Measurements from ENCODE around the gene ZNF768.

ZNF768 gene

DNA sequence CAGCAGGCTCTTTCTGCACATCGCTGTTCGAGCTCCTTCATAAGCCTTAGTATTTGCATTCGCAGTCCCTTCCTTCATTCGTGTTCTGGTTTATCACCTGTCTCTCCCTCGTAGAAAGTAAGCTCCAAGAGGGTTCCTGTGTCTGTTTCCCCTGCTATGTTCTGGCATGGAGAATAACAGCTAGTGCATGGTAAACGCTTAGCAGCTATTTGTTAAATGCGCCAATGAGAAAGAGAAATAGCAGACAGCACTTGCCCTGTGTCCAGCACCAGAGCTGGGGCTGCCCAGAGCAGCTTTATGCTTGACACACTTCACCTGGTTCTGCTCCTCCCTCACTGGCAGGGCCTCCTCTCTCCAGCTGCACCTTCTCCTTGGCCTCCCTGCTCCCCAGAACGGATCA, 39.6 kb upstream of the ZNF768 start:
- DNase-seq (ENCODE audit: insufficient read length) = no peak
- no peak for FAIRE-seq
- TF ChIP-seq TAF1 (IDR thresholded peaks at IDR 0.05; ENCODE audit: borderline replicate concordance, low read depth, low read length) (no peak), POLR2AphosphoS5 (IDR thresholded peaks at IDR 0.05; ENCODE audit: low read depth, low read length) (no peak), POLR2A (IDR thresholded peaks at IDR 0.05; ENCODE audit: low read depth, low read length) (no peak)

DNA sequence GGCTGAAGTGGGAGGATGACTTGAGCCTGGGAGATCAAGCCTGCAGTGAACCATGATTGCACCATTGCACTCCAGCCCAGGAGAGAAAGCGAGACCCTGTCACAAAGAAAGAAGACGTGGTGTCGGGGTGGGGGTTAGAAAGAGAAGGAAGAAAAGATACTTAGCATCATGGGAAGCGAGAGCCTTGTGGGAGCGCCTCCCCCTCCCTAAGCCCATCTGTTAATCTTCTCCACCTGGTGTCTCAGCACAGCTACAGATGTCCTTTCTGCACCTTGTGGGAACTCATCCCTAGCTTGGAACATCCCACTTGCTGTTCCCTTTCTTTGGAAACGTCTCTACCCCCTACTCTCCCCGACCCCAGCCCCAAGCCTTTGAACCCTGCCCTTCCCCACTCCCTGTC, 39.2 kb upstream of the ZNF768 start:
- FAIRE-seq = no peak

DNA sequence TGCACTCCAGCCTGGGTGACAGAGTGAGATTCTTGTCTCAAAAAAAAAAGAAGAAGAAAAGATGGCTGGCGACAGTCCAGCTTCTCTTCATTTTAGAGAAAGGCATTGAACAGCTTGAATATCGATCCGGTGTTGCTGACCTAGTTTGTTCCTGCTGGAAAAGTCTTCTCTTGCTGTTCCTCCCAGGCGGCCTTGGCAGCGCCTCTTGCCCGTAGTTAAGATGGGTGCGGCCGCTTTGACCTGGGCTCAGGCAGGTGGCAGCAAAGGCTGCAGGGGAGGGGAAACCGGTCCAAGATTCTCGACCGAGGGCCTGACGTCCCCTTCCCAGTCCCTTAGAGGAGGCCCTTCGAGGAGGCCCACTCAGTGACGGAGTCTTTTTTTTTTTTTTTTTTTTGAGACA, 35.7 kb upstream of the ZNF768 start:
- no peak for TF ChIP-seq TAF1 (IDR thresholded peaks at IDR 0.05; ENCODE audit: borderline replicate concordance, low read depth, low read length)
- no peak for TF ChIP-seq POLR2AphosphoS5 (IDR thresholded peaks at IDR 0.05; ENCODE audit: low read depth, low read length)
- no peak for TF ChIP-seq POLR2A (IDR thresholded peaks at IDR 0.05; ENCODE audit: low read depth, low read length)
- no peak for DNase-seq (ENCODE audit: insufficient read length)
- FAIRE-seq = no peak

More for the DNA sequence above, 39.2 kb upstream of the ZNF768 start:
- TF ChIP-seq TAF1 (IDR thresholded peaks at IDR 0.05; ENCODE audit: borderline replicate concordance, low read depth, low read length) = no peak
- TF ChIP-seq POLR2AphosphoS5 (IDR thresholded peaks at IDR 0.05; ENCODE audit: low read depth, low read length) = no peak
- no peak for DNase-seq (ENCODE audit: insufficient read length)

DNA sequence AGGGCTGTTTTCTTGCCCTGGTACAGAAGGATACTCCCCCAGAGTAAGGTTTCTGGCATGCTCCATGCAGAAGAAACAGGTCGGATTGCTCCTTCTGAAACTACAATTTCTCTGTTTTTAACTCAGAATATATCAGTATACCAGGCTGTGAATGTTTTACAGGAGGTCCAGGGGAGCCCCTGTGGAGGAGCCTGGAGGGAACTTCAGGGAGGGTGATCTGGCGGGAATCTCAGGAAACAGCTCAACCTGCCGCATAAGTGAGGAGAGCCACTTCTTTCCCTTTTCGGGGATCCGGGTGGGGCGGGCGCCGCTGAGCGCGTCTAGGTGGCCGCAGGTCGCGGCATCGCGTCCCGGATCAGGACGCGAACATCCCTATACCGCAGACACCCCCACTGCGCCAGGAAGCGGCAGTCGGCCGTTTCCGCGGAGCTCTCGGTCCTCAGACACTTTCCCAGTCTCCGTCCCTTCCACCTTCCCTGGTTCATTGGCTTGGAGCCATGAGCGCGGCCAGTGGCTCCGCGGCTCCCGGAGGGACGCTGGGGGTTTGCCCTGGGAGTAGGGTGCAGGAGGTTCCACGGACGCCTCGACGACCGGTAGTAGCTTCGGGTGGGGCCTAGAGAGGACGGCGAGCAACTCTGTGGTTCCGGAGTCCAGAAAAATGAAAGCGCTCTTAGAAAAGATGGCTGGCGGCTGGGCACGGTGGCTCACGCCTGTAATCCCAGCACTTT, 34.9 kb upstream of the ZNF768 start:
- TF ChIP-seq POLR2A (IDR thresholded peaks at IDR 0.05; ENCODE audit: low read depth, low read length) (peak; percentile 62; the same call in 1 of the 2 replicates), POLR2AphosphoS5 (IDR thresholded peaks at IDR 0.05; ENCODE audit: low read depth, low read length) (no peak)
- DNase-seq (ENCODE audit: insufficient read length) (peak; percentile 47), FAIRE-seq (no peak)

DNA sequence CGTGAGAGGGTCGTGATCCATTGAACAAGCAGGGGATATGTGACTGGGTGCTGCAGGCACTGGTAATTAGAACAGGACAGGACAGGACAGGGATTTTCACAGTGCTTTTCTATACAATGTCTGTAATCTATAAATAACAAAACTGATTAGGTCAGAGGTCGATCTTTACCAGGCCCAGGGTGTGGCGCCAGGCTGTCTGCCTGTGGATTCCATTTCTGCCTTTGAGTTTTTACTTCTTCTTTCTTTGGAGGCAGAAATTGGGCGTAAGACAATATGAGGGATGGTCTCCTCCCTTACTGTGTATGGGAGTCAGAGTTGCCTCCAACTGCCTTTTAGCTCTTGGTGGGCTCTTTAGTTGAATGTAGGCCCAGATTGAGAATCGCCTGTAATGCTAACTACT, 33.3 kb upstream of the ZNF768 start:
- no peak for FAIRE-seq
- TF ChIP-seq POLR2AphosphoS5 (IDR thresholded peaks at IDR 0.05; ENCODE audit: low read depth, low read length) (no peak), TAF1 (IDR thresholded peaks at IDR 0.05; ENCODE audit: borderline replicate concordance, low read depth, low read length) (no peak), POLR2A (IDR thresholded peaks at IDR 0.05; ENCODE audit: low read depth, low read length) (no peak)
- no peak for DNase-seq (ENCODE audit: insufficient read length)

DNA sequence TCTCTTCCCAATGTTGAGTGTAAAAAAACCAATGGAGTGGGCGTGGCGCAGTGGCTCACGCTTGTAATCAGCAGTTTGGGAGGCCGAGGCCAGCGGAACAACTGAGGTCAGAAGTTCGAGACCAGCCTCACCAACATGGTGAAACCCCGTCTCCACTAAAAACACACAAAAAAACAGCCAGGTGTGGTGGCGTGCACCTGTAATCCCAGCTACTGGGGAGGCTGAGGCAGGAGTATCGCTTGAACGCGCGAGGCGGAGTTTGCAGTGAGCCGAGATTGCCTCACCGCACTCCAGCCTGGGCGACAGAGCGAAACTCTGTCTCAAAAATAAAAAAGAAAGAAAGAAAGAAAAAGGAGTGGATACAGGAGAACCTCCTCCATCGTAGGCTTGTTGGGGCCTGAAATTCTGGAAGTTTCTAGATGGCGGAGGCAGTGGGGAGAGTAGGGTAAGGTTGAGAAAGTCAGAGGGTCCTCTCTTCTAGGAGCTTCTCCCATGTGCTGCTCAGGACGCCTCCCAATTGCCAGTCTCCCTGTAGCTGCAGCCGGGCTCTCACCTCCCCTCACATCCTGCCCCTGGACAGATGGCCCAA, 32.5 kb upstream of the ZNF768 start:
- DNase-seq (ENCODE audit: insufficient read length) (no peak), FAIRE-seq (no peak)
- TF ChIP-seq TAF1 (IDR thresholded peaks at IDR 0.05; ENCODE audit: borderline replicate concordance, low read depth, low read length) (no peak), POLR2A (IDR thresholded peaks at IDR 0.05; ENCODE audit: low read depth, low read length) (no peak), POLR2AphosphoS5 (IDR thresholded peaks at IDR 0.05; ENCODE audit: low read depth, low read length) (no peak)

DNA sequence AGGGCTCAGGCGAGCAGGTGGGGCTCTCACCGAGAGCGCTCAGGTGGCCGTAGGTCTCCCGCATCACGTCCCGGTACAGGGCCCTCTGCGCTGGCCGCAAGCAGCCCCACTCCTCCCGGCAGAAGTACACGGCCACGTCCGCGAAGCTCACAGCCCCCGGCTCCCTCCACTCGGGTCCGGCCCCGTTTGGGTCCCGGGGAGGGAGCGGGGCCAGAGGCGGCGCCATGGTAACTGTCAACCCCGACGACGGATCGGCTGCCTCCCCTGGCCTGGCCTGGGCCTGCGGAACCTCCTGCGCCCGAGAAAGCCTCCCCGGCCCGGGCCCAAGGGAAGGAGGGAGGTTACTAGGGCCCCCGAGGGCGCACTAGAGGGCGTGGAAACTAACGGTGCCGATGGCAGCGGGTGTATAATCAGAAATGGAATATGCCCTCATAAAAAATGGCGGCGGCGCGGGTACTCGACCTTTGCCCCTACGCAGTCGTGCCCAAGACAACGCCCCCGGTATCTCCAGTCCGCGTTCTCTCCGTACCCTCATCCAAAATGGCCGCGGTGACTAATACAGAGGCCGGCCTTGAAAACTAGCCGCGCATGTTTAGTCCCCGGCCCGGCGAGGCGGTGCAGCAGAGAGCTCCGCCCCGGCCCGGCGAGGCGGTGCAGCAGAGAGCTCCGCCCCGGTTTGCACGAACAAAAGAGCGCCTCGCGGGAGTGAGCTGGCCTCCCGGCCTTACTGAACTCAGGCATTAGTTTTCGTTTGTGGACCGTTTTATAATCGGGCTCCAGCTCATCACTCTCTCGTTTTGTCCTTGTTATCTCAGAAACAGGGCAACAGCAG, 31.8 kb upstream of the ZNF768 start, which contains the start of gene ZNF764:
TSS of gene ZNF764 (minus strand) at position 418 of the 832 bp plus-strand sequence. CDS start at position 226, 192 bp downstream.
- TF ChIP-seq POLR2AphosphoS5 (IDR thresholded peaks at IDR 0.05; ENCODE audit: low read depth, low read length) (no peak; the same call in 1 of the 2 replicates), TAF1 (IDR thresholded peaks at IDR 0.05; ENCODE audit: borderline replicate concordance, low read depth, low read length) (0 out of 2 replicates have a peak, but pooled peaks have one; percentile 15), POLR2A (IDR thresholded peaks at IDR 0.05; ENCODE audit: low read depth, low read length) (peak; percentile 45; the same call in 1 of the 2 replicates)
- FAIRE-seq = peak; percentile 97
- peak; percentile 94 for DNase-seq (ENCODE audit: insufficient read length)

DNA sequence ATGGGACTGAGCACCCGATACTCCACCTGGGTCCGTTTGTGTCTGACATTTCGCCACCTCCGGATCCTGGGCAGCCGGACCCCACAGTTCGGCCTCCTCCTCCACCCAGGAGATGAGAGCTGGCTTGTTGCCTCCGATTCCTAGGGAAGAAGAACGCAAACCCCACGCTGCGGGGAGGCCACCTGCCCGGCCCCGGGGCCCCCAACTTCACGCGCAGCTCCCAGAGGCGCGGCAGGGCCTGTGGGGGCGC, 31.3 kb upstream of the ZNF768 start:
- no peak for TF ChIP-seq TAF1 (IDR thresholded peaks at IDR 0.05; ENCODE audit: borderline replicate concordance, low read depth, low read length)
- TF ChIP-seq POLR2AphosphoS5 (IDR thresholded peaks at IDR 0.05; ENCODE audit: low read depth, low read length) = no peak
- no peak for TF ChIP-seq POLR2A (IDR thresholded peaks at IDR 0.05; ENCODE audit: low read depth, low read length)
- FAIRE-seq (no peak), DNase-seq (ENCODE audit: insufficient read length) (peak; percentile 57)

DNA sequence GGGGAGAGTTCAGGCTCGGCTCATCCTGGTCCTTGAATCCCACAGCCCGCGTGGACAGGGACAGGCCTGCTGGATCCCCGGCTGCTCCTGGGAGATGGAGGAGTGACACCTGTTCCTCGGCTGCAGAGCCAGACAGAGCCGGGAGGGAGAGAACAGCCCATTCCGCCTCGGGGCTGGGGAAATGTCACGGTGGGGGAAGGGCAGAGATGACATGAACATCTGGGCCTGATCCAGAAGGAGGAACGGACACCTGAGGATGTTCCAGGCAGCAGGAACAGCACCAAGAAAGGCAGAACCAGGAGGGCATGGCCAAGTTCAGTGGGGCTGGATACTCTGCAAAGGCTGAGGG, 29.7 kb upstream of the ZNF768 start:
- no peak for TF ChIP-seq POLR2AphosphoS5 (IDR thresholded peaks at IDR 0.05; ENCODE audit: low read depth, low read length)
- TF ChIP-seq TAF1 (IDR thresholded peaks at IDR 0.05; ENCODE audit: borderline replicate concordance, low read depth, low read length) = no peak
- TF ChIP-seq POLR2A (IDR thresholded peaks at IDR 0.05; ENCODE audit: low read depth, low read length) = no peak
- no peak for FAIRE-seq
- DNase-seq (ENCODE audit: insufficient read length) = no peak

DNA sequence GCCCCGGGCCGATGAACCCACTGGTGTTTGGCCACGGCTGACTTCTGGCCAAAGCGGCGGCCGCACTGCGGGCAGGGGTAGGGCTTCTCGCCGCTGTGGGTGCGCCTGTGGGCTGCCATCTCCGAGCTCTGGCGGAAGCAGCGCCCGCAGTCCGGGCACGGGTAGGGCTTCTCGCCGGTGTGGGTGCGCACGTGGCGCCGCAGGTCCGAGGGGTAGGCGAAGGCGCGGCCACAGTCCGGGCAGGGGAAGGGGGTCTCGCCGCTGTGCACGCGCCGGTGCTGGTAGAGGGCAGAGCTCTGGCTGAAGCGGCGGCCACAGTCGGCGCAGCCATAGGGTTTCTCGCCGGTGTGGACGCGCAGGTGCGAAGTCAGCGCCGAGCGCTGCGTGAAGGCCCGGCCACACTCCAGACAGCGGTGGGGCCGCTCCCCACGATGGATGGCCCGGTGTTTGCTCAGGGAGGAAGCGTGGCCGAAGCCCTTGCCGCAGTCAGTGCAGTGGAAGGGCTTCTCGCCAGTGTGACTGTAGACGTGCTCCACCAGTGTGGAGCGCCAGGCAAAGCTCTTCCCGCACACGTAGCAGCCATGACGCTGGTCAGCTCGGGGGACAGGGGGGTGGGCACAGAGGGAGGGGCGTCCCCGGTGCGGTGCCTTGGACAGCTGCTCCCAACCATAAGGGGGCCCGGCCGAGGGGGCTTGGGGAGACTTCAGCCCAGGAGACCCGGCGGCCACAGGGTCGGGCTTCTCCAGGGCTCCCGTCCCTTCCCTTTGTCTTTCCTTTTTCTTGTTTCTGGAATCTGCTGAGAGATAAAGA, 29.2 kb upstream of the ZNF768 start:
- FAIRE-seq = no peak
- TF ChIP-seq POLR2AphosphoS5 (IDR thresholded peaks at IDR 0.05; ENCODE audit: low read depth, low read length) (no peak), TAF1 (IDR thresholded peaks at IDR 0.05; ENCODE audit: borderline replicate concordance, low read depth, low read length) (no peak), POLR2A (IDR thresholded peaks at IDR 0.05; ENCODE audit: low read depth, low read length) (no peak)
- DNase-seq (ENCODE audit: insufficient read length) = no peak

All from GM12892 (cell line).